Ascending aorta (tissue), 2 donors: ENCODE measurements around the gene SEC24B. TPM values are rescaled to one million over a fixed set of nuclear protein-coding genes. Genes with fewer than 3 reads are reported as not detected.
A peak's percentile ranks its signal among the peaks of the same experiment; 100 is the strongest.

Source experiments
- DNase-seq, 2 donors: peaks; one replicate each; pipeline ENCODE4 v3.0.0-alpha.2; 2019; ENCODE audit warnings: low spot score in 2 of 2
- H3K27ac ChIP-seq, 2 donors: fragments of 200-600 bp; sonication (generic); one replicate each; pipeline ENCODE4 v1.5.1; 2016 to 2017; ENCODE audit warnings: mild to moderate bottlenecking in 1 of 2
- H3K27me3 ChIP-seq: fragments of 200-600 bp; sonication (generic); one replicate; pipeline ENCODE4 v1.5.1; 2017
- H3K36me3 ChIP-seq, 2 donors: fragments of 200-600 bp; sonication (generic); one replicate each; pipeline ENCODE4 v1.5.1; 2016
- H3K4me1 ChIP-seq, 2 donors: fragments of 200-600 bp; sonication (generic); one replicate each; pipeline ENCODE4 v1.5.1; 2016 to 2017; ENCODE audit warnings: mild to moderate bottlenecking in 1 of 2
- H3K4me3 ChIP-seq, 2 donors: fragments of 200-600 bp; sonication (generic); one replicate each; pipeline ENCODE4 v1.5.1; 2016 to 2017; ENCODE audit warnings: mild to moderate bottlenecking in 1 of 2
- H3K9me3 ChIP-seq, 2 donors: fragments of 200-600 bp; sonication (generic); one replicate each; pipeline ENCODE4 v1.5.1; 2016
- CTCF ChIP-seq, 3 experiments: fragments of 200-600 bp in 2 of 3; fragments of 450-650 bp in 1 of 3; sonication (generic) in 2 of 3; IDR thresholded peaks; one replicate each; pipeline ENCODE4 v1.5.1; 2016 to 2019; ENCODE audit warnings: antibody characterized with exemption in 3 of 3, mild to moderate bottlenecking in 1 of 3, moderate library complexity in 1 of 3
- intact Hi-C: fragments of 100-400 bp; cut with DNase I; formaldehyde crosslinking; loops from one replicate; pipeline ENCODE4 v1.15.1; 2023
- total RNA-seq: library from RNA; depleted of rRNA; stranded (reverse); fragments of >200 nt; gene quantifications from one replicate; pipeline ENCODE4 v1.1.0, GENCODE V29; 2016

The SEC24B gene
- total RNA-seq, 1 donor from 2014 or later, result 20.1 TPM

GRCh38 chr4:109395694-109396093 lies 37.9 kb upstream of the SEC24B start:
- no peak overlapping the region for H3K4me3 ChIP-seq
- no peaks in the 10 kb centered on the region for H3K9me3 ChIP-seq
- DNase-seq, result no peak
- no peak for TF ChIP-seq CTCF (IDR thresholded peaks at IDR 0.05)
- H3K4me1 ChIP-seq, result no peaks in the 10 kb centered on the region
- no peaks in the 10 kb centered on the region for H3K27me3 ChIP-seq
- H3K36me3 ChIP-seq, result no peaks in the 10 kb centered on the region
- intact Hi-C loops, result no loop called here
- H3K27ac ChIP-seq, result no peak overlapping the region

- H3K4me1 ChIP-seq, result no peaks in the 10 kb centered on the region
- no peak overlapping the region for H3K4me3 ChIP-seq
- no peaks in the 10 kb centered on the region for H3K27me3 ChIP-seq
- DNase-seq, result no peak
- intact Hi-C loops, result no loop called here
- H3K36me3 ChIP-seq, result no peaks in the 10 kb centered on the region
- H3K27ac ChIP-seq, result no peak overlapping the region
- no peak for TF ChIP-seq CTCF (IDR thresholded peaks at IDR 0.05)
- no peaks in the 10 kb centered on the region for H3K9me3 ChIP-seq
Measured at GRCh38 chr4:109398928-109399327, 34.7 kb upstream of the SEC24B start.

- no peaks in the 10 kb centered on the region for H3K9me3 ChIP-seq
- H3K36me3 ChIP-seq, result no peaks in the 10 kb centered on the region
- DNase-seq, result no peak
- intact Hi-C loops, result loop anchor here (5.0 kb wide), 2 partner anchors 569 to 724 kb away; no protein-coding TSS in a partner anchor
- H3K4me3 ChIP-seq, result no peak overlapping the region
- peak; percentile 51 to 63 (median 61) for TF ChIP-seq CTCF (IDR thresholded peaks at IDR 0.05)
- no peaks in the 10 kb centered on the region for H3K4me1 ChIP-seq
- H3K27ac ChIP-seq, result no peak overlapping the region
- H3K27me3 ChIP-seq, result no peaks in the 10 kb centered on the region
Measured at GRCh38 chr4:109406337-109406931, 27.2 kb upstream of the SEC24B start.

- intact Hi-C loops, result loop anchor here (5.0 kb wide), 2 partner anchors 570 to 725 kb away; no protein-coding TSS in a partner anchor
- DNase-seq, result no peak
- no peak for TF ChIP-seq CTCF (IDR thresholded peaks at IDR 0.05)
- no peaks in the 10 kb centered on the region for H3K9me3 ChIP-seq
- H3K36me3 ChIP-seq, result no peaks in the 10 kb centered on the region
- no peaks in the 10 kb centered on the region for H3K27me3 ChIP-seq
- H3K4me1 ChIP-seq, result no peaks in the 10 kb centered on the region
- H3K27ac ChIP-seq, result no peak overlapping the region
- H3K4me3 ChIP-seq, result no peak overlapping the region
Measured at GRCh38 chr4:109407027-109407737, 26.4 kb upstream of the SEC24B start.

GRCh38 chr4:109408711-109409110 lies 24.9 kb upstream of the SEC24B start:
- H3K4me1 ChIP-seq, result no peaks in the 10 kb centered on the region
- intact Hi-C loops, result loop anchor here (5.0 kb wide), 2 partner anchors 571 to 726 kb away; no protein-coding TSS in a partner anchor
- H3K27me3 ChIP-seq, result no peaks in the 10 kb centered on the region
- no peak for TF ChIP-seq CTCF (IDR thresholded peaks at IDR 0.05)
- H3K4me3 ChIP-seq, result no peak overlapping the region
- H3K36me3 ChIP-seq, result no peaks in the 10 kb centered on the region
- no peak overlapping the region for H3K27ac ChIP-seq
- DNase-seq, result no peak
- H3K9me3 ChIP-seq, result no peaks in the 10 kb centered on the region
